Skin of body (tissue), 2 donors: ENCODE results near the gene NUDCD3. TPM values are rescaled to one million over a fixed set of nuclear protein-coding genes. Genes with fewer than 3 reads are reported as not detected.

Experiments used
- DNase-seq: peaks from one replicate; lab custom pipeline; 2025; lab: John Stamatoyannopoulos, UW
- total RNA-seq: library from RNA; depleted of rRNA; stranded (reverse); fragments of >200 nt; gene quantifications from one replicate; pipeline ENCODE4 v1.2.3, GENCODE V29; 2014

The NUDCD3 gene
- total RNA-seq, 1 donor from 2014 or later = 47.8 TPM

GRCh38 chr7:44385434-44386138 is 104.9 kb downstream of the NUDCD3 start:
- no peak for DNase-seq

GRCh38 chr7:44384586-44385433 is 105.6 kb downstream of the NUDCD3 start:
- no peak for DNase-seq

- DNase-seq = no peak
These were observed 106.9 kb downstream of the NUDCD3 start for GRCh38 chr7:44383566-44383965.

GRCh38 chr7:44382459-44383265 is 107.8 kb downstream of the NUDCD3 start:
- no peak for DNase-seq

GRCh38 chr7:44381494-44382220 is 108.8 kb downstream of the NUDCD3 start:
- DNase-seq = no peak

- no peak for DNase-seq
These were observed 109.5 kb downstream of the NUDCD3 start for GRCh38 chr7:44380831-44381493.

- DNase-seq = no peak
These were observed 110.1 kb downstream of the NUDCD3 start for GRCh38 chr7:44380189-44380830.

- no peak for DNase-seq
These were observed 110.9 kb downstream of the NUDCD3 start for GRCh38 chr7:44379366-44380188.

- DNase-seq = no peak
These were observed 111.7 kb downstream of the NUDCD3 start for GRCh38 chr7:44378744-44379143.

- no peak for DNase-seq
These were observed 112.6 kb downstream of the NUDCD3 start for GRCh38 chr7:44377681-44378421.

GRCh38 chr7:44377134-44377463 is 113.4 kb downstream of the NUDCD3 start:
- no peak for DNase-seq

GRCh38 chr7:44376429-44377133 is 113.9 kb downstream of the NUDCD3 start:
- no peak for DNase-seq

GRCh38 chr7:44375926-44376342 is 114.5 kb downstream of the NUDCD3 start:
- DNase-seq = no peak

- DNase-seq = no peak
These were observed 115.2 kb downstream of the NUDCD3 start for GRCh38 chr7:44375236-44375699.

- no peak for DNase-seq
These were observed 116.3 kb downstream of the NUDCD3 start for GRCh38 chr7:44374007-44374763.

- no peak for DNase-seq
These were observed 117.1 kb downstream of the NUDCD3 start for GRCh38 chr7:44373418-44373740.
